Activated CD8-positive, alpha-beta memory T cell treated with anti-CD3 and anti-CD28 coated beads for 48 hours (primary cell): ENCODE data around the gene TEX2.
A peak's percentile ranks its signal among the peaks of the same experiment; 100 is the strongest.
"Not testable (repeated sequence)": the region's sequence is repeated elsewhere in the genome, so short reads cannot be mapped to it uniquely, and the experiment has no call there.

Experiments
- DNase-seq, 3 experiments: peaks; one replicate each; pipeline ENCODE4 v3.0.0-alpha.2; 2020; ENCODE audit warnings: low read depth in 2 of 3, low spot score in 2 of 3

The TEX2 gene

DNA sequence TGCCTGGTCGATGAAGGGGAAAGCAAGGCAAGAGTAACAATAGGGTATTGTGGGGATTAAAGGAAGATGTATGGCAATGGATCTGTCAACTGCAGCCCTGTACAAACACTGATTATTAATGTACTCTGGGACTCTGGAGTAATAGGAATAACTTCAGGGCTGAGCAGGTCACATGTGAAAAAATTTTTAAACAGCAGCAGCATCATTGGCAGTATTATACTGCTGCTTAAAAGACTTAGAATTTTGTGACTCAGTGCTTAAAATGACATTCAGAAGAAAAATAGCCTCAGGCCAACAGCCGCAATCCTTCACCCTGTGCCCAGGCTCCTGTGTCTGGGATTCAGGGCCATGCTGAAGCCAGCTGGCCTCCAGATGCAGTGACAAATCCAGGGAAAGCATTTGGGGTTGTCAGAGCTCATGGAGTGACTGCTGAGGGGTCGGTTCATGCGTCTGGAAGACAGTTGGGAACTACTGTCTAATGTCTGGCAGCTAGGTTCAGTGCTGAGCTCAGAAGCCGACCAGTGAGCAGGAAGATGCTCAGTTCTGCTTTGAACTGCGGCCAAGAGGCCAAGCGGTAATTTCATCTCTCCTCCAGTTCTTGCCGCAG is 22.2 kb downstream of the TEX2 start:
- DNase-seq: no peak

DNA sequence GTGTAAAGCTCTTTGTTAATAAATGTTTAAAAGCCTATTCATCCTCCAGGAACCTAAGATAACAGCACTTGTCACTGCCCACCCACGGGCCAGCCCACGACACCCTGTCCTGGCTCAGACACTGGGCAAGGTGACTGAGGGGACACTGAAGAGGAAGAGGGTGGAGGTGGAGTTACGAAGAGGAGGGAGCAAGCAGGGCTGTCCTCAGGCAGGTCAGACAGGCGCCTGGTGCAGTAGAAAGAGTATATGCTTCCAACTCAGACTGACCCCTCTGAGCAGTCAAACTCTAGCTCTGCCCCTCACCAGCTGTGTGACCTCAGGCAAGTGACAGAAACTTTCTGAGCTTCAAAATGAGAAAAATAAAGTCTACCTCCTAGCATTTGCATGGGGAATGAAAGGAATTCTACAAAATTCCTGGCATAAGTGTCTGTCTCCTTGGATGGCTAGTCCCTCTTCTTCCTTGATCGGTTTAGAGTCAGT is 22.8 kb downstream of the TEX2 start:
- DNase-seq: no peak

DNA sequence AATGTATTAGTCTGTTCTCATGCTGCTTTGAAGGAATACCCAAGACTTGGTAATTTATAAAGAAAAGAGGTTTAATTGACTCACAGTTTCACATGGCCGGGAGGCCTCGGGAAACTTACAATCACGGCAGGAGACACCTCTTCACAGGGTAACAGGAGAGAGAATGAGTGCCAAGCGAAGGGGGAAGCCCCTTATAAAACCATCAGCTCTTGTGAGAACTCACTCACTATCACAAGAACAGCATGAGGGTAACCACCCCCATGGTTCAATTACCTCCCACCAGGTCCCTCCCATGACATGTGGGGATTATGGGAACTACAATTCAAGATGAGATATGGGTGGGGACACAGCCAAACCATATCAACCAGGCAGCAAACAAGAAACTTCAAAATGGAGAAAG is 24.6 kb downstream of the TEX2 start:
- DNase-seq: peak in 2 of 3 experiments; percentile 21 to 36

DNA sequence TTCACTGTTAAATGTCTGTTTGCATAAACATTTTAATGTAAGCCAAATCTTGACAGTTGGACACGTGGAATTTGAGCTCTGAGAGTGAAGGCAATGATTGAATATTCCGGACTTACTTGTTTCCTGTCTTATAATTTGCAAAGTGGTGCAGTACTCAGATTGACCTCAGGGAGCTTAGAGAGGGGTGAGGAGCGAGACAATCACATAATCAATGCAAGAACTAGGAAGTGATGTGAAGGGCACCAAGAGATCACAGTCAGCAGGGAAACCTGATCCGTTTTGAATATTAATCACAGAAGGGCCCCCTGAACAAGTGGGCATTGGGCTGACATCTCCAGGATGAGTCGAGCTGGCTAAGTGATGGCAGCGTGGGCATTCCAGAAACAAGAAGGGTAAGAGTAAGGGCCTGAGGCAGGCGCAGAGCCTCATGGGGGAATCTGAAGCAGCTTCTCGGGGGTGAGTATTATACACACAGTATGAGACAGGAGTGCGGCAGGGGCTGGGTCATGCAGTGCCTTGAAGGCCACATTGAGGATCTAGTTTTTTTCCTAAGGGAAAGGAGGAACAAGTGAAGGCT is 26.1 kb downstream of the TEX2 start:
- DNase-seq: no peak

DNA sequence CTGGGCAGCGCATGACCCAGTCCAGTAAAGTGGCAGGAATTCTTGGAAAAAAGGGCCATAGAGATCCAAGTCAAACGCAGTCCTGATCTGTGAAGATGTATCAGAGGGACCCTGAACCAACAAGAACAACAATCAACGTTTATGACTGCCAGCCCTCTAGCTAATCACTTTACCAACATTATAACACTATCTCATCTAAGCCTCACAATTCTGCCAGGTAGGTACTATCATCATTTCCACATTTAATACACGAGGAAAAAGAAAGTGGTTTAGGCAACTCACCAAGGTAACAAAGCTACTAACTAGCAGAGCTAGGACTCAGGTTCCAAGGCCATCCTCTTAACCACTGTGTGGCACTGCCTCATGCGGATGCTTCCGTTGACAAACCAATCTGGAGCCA is 28.1 kb downstream of the TEX2 start:
- no peak for DNase-seq

DNA sequence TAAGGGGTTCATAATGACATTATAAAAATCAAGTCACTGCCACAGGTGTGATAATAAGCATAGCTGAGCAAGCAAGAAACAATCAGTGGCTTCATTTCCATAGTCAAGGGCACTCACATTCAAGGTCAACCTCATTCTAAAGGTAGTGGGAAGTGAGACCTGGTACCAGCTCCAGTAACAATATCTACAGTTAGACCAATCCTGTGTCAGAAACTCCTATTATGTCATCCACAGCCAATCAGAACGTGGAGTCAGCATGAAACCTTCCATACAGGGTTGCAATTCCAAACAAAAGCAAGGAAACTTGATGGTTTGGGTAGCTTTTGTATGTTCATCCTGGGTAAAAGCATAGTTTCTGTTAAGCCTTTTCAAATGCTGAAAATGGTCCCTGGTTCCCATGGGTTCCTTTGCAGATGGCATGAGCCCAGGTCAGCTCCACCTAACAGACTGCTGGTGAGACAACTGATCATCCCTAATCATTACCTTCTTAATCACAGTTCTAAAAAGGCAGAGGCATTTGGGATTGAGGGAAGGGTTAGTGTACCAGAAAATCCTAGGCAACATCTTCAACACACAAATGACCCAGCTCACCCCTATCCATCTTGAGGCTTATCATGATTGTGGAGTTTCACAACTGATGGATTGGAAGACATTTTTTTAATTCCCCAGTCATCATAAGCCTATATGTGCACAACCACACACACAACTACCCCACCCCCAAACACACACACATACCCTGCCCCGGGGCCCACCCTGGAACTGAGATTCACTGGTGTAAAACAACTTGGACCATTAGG is 30.4 kb downstream of the TEX2 start:
- no peak for DNase-seq

DNA sequence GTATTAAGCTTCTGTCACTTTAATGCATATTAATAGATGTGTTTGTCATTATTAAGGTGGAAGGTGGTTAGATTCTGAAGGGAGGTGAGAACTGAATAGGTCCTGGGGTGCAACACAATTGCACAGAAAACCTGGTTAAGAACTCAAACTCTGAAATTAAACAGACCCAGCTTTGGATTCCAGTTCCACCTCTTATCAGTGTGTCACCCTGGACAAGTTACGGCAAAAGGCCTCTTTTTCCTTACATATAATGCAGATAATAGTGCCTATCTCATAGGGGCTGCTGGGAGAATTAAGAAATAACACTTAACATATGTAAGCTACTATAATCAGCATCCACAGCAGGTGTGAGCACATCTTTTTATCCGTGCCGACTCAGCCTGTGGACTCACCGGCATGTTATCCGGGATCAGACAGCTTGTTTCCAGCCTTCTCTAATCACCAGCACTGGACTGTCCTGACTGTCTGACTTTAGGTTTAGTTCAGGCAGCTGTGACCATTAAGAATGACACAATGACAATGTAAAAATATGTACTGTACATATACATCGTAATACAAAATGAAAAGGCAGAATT is 31.4 kb downstream of the TEX2 start:
- no peak for DNase-seq

DNA sequence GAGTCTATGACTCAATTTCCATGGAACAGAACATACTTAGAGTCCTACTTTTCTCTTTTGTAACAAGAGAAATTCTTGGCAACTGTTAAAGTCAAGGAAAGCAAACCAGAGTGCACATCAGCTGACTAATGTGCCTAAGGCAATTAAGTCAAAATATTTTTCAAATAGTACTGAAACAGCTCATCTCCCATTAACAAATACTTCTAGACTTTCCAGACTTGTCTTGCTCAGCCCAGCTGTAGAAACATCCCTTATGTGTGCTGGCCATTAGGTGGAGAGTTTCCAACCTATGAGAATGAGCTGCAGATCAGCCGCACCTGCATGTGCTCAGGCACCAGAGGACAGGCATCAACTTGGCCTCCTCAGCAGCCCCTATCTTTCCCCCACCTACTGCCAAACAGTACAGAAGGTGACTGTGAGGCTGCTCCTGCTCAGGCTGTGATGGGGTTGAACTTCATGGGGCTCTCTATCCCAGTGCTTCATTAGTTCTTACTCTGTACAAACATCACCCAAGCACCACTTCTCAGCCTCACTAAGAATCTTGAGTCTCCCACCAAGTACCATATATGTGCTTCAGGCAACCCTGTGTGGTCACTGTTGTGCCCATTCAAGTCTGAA is 32.2 kb downstream of the TEX2 start:
- no peak for DNase-seq

DNA sequence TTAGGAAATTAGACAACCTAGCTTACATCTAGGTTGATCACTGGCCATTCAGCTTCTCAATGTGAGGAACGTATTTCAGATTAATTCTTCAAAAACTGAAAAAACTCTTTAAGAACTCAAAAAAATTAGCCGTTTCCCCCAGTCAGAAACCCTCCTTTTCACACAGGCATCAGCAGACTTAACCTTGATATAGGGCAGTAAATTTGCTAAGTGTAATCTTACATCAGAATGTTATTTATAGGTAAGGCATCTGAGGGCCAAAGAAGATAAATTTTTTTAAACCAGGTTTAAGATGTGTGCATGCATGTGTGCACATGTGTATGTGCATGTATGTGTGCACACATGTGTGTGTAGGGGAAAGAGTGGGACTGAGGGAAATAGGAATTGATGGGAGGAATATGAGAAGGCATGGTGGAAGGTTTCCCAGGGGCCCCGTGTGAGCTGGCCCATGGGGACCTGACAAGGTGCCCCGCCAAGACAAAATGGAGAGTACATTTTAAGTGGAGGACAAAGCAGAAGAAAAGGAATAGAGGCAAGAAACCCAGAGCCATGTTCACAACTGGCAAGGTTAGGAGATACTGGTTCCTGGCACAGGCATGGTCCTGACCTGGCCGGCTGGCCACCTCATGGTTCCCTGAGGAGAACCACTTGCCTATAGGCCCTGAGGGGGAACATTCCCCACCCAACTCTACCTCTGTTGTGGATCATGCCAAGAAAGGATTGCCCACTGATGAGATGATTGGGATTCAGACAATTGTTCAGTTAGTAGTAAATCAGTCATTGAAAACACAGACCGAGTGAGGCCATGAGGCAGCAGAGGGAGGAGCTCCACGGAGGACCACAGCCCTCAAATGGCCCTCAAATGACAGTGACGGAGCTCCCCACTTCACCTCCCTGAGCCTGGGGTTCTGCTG is 33.0 kb downstream of the TEX2 start:
- DNase-seq: no peak

DNA sequence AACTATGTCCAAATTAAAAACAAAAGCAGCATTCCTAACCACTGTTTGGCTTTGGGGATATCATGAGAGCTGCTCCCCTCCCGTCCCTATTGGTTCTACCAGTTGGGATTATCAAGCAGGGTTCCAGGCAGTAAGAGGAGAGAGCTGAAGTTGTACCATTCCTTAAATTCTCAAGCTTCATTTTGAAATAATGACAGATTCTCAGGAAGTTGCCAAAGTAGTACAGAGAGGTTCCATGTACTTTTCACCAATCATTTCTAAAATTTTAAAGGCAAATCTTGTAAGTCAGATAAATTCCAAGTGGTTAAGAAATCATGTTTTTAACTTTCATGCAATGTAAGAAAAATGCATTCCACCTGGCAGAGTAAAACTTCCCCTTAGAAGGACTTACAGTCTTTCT is 36.9 kb downstream of the TEX2 start:
- no peak for DNase-seq

DNA sequence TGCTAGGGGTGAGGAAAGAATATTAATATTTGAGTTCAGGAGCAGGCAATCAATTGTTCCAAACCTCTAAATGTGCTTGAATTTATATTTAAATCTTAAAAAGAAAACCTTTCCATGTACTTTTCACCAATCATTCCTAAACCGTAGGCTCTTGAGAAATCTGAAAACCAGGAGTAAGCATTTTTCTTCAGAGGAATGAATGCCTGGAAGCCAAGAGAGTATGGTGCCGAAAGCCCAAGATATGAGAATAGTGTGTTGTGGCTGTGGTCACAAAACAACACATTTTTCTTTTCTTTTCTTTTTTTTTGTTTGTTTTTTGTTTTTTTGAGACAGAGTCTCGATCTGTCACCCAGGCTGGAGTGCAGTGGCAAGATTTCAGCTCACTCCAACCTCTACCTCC is 37.6 kb downstream of the TEX2 start:
- no peak for DNase-seq

DNA sequence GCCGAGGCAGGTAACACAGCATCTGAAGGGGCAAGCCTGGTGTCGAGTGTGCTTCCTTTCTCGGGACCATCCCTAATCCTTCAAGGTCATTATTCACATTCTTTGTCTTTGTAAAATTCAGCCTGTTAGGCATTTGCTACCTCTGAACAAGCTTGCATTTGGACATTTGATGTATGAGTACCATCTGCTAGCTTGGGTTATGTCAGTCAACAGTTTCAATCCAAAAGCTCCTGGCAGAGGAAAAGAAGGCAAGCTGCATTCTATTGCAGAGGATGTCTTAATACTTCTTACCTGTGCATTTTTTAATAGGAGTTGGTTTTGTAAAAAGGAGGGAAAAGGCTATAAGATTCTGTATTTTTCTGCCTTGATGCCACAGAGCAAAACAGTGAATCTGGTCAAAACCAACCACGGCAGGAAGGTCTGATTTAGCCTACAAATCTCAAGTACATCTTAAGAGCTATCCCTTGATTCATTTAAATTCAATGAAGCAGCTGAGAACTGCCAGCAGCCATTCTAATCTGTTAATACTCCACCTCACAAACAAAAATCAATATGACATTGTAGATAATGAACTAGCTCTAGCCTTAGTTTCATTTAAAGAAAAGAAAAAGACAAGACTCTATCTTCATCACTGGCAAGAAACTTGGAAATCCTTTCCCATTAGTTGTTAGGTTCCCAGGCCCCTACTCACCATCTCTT is 39.0 kb downstream of the TEX2 start:
- DNase-seq: no peak

DNA sequence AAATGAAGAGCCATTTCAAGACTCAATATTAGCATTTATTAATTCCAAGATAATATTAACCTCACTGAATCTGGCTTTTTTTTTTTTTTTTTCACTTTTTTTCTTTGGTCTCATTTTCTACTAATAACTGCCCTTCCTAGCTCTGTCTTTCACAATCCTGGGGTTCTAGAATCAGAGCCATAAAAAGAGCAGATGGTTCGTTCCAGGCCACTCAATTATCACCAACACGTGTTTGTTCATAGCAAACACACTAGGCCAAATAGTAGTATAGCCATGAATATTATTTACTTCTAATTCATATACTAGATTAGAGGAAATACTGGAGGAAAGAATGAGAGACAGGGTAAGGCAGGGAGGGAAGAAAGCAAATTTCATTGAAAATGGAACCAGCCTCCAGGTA is 39.8 kb downstream of the TEX2 start:
- DNase-seq: no peak

DNA sequence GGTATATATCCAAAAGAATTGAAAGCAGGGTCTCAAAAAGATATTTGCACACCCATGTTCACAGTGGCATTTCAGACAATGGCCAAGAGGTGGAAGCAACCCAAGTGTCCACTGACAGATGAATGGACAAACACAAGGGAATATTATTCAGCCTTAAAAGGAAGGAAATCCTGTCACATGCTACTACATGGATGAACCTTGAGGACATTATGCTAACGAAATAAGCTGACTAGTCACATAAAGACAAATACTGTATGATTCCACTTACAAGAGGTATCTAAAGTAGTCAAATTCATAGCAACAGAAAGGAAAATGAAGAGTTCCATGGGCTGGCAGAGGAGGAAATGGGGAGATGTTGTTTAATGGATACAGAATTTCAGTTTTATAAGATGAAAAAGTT is 41.4 kb downstream of the TEX2 start:
- no peak for DNase-seq

DNA sequence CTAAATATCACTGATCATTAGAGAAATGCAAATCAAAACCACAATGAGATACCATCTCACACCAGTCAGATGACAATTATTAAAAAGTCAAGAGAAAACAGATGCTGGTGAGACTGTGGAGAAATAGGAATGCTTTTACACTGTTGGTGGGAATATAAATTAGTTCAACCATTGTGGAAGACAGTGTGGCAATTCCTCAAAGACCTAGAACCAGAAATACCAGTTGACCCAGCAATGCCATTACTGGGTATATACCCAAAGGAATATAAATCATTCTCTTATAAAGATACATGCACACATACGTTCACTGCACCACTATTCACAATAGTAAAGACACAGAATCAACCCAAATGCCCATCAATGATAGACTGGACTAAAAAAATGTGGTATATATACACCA is 42.5 kb downstream of the TEX2 start:
- not testable (repeated sequence) for DNase-seq

DNA sequence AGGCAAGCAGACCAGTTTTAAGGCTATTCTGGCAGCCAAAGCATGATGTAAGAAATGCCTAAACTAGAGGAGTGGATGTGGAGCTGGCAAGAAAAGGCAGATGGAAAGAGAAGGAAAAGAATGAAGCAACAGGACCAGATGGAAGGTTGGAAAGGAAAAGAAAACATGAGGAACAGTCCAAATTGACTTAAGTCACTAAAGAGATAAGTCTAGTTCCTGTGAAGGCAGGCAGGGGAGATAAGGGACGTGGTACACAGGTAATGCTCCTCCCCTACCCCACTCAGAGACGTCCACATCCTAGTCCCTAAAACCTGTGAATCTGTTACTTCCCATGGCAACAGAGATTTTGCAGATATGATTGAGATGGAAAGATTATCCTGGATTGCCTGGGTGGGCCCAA is 43.5 kb downstream of the TEX2 start:
- DNase-seq: no peak

DNA sequence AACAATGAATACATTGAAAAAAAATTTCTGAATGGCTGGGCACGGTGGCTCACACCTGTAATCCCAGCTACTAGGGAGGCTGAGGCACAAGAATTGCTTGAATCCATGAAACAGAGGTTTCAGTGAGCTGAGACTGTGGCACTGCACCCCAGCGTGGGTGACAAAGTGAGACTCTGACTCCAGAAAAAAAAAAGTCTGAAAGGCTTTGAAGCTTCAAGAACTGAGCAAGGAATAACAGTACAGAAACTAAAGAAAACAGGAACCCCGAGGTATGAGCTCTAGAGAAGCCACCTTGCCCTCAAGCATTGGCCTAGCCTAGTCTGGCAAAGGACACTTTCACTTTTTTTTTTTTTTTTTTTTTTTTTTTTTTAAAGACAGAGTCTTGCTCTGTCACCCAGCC is 45.0 kb downstream of the TEX2 start:
- no peak for DNase-seq

DNA sequence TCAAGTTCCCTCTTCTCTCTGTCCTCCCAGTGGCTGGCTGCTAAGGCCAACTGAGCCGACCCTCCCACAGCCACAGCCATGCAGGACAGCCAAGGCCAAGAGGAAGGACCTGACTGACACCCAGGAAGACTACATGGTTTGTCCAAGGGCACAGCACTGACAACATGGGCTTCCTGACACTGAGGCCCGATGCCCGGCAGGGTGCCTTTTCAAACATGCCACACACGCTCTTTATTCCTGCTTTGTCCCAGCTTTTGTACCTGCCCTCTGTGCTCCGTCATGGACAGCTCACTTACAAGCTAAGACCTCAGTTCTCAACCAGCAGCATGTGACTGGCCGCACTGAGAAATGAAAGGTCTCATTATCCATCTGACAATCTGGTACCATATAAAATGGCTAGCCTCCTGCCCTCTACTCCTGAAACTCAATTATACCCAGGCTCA is 45.8 kb downstream of the TEX2 start:
- DNase-seq: no peak

DNA sequence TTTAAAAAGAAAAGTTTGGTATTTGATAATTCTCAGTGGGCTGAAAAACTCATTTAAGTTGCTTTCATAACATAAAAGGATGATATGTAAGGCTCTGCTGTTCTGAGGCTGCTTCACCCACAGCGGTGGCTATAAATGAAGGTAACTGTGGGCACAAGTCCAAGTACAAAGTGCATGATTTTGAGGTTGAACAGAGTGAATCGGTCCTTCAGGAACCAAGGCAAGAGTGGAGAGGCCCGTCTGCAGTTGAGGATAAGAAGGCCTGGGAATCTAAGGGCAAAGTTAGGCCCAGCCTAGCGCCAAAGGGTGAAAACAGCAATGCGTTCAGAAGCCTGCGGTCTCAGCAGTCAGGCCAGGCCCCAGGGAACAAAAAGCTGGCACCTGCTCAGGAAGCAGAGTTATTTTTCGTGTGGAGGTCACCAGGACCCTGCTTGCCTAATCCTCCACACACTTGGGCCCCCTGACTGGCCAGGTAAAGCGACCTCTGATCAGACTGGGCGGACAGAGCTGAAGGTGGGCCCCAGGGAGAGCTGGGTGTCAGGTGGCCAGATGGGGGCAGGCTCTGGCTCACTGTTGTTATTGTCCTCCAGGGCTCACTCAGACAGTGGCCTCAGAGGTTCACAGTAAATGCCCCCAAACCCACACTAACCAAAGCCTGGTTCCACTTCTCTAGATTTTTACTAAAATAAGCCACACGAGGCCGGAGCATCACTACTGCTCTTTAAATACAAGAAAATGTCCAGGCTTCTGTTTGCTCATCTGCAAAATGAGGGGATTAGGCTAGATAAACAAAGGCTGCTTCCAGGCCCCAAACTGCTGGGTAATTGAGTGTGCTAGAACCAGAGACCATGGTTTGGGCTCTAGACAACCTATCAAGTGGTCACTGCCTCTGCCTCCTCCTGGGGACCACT is 46.5 kb downstream of the TEX2 start:
- DNase-seq: no peak
